Bone marrow (tissue), 2 donors: ENCODE results near the gene BTC.
"Not testable (repeated sequence)": the region's sequence is repeated elsewhere in the genome, so short reads cannot be mapped to it uniquely, and the experiment has no call there.

Source experiments
- DNase-seq, 2 donors: peaks; one replicate each; lab custom pipeline; 2025; lab: John Stamatoyannopoulos, UW

BTC gene, protein sequence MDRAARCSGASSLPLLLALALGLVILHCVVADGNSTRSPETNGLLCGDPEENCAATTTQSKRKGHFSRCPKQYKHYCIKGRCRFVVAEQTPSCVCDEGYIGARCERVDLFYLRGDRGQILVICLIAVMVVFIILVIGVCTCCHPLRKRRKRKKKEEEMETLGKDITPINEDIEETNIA

DNA sequence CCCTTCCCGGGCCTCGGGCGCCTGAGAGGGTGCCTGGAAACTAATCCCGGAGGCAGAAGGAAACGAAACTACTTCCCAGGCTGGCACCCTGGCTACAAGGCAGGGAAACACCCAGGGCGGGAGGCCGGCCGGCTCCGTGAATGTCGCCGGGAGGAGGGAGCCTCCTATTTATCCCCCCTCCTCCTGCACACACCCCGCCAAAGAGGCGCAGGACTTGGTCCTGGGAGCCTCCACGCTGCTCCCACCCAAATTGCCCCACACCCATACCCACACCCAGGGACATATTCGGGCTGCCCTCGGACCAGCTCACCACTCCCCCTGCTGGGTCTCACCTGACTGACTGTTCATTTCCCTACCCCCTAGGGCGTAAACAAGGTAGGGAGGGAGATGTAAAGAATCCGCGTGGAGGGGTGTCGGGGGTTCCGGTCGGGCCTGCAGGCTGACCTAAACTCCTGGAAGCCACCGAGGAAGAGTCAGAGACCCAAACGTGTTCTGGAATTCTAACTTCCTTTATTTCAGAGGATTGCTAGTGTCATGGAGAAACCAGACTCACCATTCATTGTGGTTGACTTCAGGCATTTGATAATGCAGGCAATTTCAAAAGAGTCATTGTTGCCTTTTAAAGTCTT lies at the start of gene BTC:
TSS of gene BTC (minus strand) at position 142 of the 629 bp plus-strand sequence. CDS start 198 bp downstream, outside the sequence.
- DNase-seq = no peak

DNA sequence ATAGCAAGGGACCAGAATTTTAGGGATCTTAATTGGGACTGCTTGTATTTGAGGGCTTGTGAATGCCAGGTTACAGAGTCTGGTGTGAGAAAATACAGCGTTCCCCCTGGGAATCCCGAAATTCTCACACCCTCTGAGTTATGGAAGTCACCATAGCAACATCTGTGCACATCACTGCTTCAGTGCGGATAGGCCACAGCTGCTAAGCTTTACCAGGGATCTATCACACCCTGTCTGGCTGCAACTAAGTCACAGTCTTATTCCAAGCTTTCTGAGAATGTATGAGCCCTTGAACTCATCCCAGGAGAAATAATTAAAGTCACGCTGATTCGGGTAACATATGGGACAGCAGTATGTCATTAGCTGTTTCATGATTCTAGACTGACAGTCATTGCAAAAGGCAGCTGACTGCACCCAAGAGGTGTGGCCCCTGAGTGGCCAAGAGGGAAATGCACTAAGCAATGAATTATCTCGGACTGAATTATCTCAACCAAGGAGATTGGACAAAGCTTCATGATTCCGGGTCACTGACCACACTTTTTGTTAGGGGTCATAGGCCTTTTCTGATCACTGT lies 46.7 kb upstream of the BTC start:
- DNase-seq = no peak

DNA sequence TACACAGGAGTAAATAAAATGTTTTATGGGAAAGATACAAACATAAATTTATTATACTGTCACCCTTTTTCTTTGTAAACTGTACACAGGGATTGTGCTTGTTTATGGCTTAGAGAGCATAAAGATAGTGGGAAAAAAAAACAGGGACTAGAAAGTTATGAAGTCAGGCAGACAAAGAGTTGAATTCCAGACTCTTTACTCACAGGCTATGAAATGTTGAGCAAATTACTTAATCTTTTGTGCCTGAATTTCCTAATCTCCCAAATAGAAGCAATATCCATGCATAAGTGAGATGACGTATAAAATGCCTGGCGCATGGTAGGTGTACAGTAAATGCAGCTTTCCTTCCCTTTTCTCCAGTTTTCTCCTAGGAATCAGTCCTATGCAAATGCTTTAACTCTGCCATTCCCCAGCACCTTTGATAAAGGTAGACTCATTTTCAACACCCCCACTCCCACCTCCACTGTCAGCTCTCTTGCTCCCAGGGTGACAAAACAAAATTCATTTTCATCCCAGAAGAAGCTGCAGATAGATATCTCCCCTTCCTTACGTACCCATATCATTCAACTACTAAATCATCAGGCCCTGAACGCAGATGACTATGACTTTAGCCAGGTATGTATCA lies 44.5 kb upstream of the BTC start:
- no peak for DNase-seq

DNA sequence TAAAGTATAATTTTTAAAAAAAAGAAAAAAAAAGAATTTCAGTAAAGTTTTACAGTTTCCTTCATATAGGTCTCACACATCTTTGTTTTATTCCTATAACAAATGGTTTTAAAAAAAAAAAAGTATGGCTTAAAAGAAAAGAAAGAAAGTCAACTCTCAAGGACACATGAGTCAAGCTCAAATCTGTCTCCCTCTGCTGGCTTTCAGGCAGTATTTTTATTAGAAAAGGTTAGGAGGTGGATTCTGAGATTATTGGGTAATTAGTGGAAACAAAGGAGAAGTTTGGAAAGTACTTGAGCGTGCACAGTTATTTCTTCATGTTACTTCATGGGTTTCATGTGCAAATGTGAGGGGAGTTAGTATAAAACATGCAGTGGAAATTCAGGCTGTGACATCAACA lies 36.6 kb upstream of the BTC start:
- DNase-seq = no peak

DNA sequence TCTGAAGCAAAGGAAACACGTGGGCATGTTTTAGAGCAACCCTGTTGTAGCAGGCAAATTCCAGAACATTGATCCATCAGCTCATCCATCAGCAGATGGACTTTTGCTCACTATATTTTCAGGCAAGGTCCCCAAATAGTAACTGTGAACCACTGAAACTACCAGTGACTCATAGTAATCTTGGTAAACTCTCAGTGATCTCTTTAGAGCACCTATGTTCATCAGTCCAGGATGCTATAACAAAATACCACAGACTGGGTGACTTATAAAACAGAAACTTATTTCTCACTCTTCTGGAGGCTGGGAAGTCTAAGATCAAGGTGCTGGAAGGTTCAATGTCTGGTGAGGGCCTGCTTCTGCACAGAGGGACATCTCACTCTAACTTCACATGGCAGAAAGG lies 28.9 kb upstream of the BTC start:
- DNase-seq = no peak

DNA sequence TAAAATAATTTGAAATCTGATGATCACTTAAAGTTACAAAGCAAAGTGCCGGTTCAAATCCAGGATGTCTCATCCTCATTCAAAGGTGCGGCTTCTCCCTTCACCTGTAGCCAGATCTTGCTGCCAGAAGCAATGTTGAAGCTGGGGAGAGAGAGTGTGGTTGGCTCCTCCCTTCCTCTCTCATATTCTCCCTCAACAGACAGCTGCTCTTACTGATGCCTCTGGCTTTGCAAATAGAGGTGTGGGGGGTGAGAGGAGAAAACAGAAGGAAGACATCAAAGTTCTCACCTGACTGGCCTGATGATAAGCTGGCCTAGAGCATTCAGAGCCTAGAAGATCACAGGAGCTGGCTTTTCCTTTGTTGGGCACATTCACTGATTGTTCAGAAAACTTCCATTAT lies 28.3 kb upstream of the BTC start:
- no peak for DNase-seq

DNA sequence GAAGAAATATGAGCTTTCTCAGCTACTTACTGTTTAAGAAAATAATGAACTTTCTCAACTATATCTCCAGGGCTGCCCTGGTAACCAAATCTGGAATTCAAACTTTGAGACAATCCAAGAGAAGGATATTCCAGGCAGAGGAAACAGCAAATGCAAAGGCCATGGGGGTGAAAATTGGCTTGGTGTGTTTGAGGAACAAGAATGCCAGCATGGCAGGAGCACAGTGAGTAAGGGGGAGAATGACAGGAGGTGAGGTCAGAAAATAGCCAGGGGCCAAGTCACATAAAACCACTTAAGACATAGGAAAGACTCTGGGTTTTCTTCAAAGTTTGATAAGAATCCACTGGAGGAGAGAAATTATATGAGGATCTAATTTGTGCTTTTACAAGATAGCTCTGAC lies 27.2 kb upstream of the BTC start:
- no peak for DNase-seq

DNA sequence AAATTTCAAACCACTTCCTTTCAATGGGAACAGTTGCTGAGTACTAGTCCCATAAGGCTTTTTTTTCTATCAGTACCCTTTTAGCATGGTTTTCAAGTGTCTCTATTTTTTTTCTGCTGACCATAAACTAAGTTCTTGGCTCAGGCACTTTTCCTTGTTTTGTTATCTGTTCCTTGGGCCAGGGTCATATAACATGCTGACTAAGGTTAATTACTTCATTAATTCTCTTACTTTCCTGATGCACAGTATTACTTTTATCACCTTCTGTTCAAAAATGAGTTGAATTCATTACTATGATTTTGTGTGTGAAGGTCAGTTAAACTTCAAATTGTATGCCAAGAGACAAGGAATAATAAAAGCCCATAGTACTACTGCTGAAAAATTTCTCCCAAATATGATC lies 19.7 kb upstream of the BTC start:
- DNase-seq = no peak

DNA sequence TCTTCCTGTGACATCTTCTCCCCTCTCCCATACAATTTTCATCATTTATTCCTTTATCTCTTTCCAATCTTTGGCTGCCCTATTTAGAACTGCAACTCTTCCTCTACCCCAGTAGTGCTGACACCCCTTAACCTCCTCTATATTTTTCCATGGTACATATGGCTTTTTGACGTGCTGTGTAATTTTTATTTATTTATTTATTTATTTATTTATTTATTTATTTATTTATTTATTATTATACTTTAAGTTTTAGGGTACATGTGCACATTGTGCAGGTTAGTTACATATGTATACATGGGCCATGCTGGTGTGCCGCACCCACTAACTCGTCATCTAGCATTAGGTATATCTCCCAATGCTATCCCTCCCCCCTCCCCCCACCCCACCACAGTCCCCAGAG lies 17.7 kb upstream of the BTC start:
- DNase-seq = not testable (repeated sequence)

DNA sequence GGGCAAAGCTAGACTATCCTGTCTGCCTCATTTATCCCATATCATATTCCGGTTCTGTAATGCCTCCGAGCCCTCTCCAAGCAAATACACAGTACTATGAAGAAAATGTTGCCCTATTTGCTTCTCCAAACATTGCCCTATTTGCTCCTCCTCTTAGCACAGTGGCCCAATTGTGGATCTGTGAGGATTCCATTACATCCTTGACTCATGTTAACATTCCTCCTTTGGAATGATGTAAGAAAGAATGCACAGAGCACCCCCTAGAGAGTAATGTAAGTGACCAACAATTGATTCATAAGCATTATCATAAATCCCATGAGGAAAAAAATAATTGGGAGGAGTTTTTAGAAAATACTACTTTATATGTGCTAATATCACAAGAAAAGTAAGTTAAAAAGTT lies 11.3 kb upstream of the BTC start:
- DNase-seq = no peak

DNA sequence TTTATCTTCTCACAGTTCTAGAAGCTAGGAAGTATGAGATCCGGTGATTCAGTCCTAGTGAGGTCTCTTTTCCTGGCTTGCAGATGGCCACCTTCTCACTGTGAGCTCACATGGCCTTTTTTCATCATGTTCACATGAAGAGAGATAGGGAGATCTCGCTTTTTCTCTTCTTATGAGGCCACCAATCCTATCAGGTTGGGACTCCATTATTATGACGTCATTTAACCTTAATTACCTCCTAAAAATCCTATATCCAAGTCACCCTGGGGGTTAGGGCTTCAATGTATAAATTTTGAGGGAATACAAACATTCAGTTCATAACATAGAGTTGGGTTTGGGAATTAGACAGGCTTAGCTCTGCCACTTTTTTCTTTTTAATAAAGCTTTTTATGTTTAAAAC lies 6.0 kb upstream of the BTC start:
- no peak for DNase-seq

DNA sequence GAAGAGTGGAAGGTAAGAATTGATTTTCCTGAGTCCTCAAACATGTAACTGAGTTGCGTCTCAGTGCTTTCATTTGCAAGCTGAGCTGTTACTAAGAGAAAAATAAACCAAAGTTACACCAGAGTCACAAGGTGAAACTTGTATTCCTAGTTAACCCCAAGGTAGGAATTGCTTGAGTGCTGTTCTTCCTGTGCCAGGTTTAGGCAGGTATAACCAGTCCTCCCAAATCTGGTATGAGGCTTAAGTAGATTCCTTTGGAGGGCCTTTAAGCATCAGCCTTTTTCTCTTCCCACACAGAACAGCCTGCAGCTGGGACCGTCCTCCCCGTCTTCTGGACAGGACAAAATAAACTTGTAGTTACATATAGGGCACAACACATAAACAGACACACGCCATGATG lies 2.3 kb upstream of the BTC start:
- DNase-seq = no peak

DNA sequence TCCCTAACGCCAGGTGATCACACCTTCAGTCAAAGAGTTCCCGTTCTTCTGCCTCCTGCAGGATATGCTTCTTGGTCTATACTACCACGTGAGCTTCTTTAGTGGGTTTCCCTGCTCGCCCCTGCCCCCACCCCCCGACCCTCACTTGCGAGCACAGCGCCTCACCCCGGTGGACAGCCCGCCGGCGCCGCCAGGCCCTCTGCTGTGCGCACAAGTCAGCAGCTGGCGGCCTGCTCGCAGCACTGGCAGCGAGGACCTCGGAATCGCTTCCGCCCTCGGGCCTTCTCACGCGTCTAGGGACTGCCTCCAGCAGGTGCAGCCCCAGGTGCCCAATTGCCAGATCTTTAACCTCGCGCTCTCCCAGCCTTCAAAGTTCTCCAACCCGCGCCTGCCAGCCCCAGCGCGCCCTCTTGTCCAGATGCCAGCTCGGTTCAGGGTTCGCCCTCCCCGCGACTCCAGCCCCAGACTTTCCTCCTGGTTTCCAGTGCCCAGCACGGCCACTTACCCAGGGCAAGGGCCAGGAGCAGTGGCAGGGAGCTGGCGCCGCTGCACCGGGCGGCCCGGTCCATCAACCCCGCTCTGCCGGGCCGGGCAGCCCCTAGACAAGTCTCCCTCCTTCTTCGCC lies 454 bp downstream of the BTC start:
- no peak for DNase-seq

DNA sequence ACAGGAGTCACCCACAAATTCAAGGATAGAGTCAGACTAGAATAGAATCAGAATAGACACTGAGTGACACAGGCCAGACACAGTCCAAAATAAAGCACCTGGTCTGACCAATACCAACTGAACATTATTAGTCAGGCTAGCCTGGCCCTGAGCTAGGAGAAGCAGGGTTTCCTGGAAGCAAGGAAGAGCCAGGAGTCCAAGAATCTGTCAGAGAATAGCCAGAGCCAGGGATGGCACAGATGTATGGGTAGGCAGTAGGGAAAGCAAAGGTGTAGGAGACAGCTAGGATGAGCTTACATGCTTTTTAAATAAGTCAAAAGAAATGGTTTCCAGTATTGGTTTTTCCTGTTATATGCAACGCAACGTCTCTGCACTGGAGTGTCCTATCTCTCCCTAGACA lies 3.7 kb downstream of the BTC start:
- no peak for DNase-seq

DNA sequence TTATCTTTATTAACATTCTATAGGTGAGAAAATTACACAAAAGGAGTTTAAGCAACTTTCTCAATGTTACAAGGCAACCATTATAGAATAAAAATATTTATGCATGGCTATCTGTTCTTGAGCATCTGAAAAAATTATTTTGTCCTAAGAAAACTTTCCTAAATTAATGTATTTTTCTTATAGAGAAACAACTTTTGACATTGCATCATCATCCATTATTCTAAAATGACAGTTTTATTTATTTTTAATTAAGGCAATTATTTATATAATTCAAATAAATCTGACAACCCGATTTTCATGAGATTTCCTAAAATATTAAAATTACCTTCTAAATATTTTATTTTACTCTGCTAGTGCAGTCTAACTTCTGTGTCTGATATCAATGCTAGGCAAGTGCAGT lies 4.8 kb downstream of the BTC start:
- DNase-seq = no peak

DNA sequence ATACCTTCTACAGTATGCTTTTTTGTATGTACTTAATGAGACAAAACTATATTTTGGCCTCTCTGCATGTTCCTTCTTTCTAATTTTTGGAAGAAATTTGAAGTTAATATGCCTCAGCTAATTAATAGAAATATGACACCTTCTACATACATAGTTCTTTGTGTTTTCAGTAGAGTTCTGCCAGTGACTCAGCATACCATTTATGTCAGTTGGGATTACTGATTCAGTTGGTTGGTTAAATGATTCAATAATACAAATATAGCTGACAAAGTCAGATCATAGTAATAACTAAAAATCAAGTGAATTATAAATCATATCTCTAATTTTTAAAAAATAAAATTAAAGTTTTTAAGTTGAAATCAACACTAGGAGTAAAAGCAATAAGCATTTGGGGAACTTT lies 16.8 kb downstream of the BTC start:
- DNase-seq = no peak

DNA sequence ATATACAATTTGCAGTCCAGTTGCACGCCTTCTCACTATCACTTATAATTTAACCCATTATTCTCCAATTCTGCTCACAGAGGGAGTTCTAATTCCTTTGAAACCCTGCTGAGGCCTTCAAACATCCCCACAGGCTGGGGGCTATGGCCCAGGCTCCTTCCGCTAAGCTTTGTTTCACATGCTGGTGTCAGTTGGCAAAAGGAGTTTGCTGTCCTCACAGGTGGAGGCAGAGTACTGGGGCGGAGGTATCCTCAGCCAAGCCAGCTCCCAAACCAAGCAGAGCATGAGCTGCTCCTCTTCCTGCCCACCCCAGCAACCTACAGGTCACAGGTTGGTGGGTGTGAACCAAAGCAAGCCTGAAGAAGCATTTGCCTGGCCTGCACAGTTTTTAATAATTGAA lies 21.5 kb downstream of the BTC start:
- DNase-seq = no peak

DNA sequence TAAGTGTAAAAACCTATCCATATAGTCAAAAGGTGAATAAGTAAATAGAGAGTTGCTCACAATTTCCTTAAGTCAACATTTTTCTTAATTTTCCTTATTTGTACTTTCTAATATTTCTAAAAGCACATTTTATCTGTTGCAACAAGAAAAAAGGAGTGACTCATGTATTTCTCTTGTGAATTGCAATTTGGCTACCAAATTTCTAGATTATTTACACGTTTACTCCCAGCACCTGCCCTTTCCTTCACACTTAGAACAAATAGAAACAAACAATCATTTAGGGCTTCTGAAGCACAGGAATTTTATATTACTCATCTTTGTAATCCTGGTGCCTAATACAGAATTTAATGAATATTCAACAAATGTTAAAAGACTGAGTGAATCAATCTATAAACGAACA lies 22.2 kb downstream of the BTC start:
- DNase-seq = no peak

DNA sequence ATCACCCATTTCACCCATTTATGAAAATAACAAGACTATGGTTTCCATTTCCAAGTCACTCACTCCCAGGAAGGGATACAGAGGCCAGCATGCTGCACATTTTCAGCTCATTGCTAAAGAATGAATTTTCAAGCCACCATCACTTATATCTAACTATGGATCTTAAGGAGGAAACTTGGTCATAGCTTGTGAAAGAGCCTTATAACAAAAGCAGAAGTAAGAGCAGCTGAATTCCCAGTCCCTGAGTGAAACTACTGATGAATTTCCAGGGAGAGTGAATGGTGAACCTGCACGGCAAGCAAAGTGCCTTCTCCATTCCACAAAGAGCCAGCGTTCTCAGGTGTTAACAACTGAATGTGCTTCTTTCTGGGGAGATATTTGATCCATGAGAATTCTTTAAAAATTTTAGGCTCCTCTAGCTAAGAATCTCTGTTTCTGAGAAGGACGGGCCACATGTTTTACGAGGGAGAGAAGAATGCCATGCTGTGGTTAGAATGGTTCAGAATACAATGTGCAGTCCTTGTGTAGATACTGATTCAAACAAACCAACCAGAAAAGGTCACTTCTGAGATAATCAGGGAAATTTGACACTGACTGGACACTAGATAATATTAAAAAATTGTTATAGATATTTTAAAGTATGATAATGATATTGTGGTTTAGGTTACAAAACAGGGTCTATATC lies 24.0 kb downstream of the BTC start:
- no peak for DNase-seq

DNA sequence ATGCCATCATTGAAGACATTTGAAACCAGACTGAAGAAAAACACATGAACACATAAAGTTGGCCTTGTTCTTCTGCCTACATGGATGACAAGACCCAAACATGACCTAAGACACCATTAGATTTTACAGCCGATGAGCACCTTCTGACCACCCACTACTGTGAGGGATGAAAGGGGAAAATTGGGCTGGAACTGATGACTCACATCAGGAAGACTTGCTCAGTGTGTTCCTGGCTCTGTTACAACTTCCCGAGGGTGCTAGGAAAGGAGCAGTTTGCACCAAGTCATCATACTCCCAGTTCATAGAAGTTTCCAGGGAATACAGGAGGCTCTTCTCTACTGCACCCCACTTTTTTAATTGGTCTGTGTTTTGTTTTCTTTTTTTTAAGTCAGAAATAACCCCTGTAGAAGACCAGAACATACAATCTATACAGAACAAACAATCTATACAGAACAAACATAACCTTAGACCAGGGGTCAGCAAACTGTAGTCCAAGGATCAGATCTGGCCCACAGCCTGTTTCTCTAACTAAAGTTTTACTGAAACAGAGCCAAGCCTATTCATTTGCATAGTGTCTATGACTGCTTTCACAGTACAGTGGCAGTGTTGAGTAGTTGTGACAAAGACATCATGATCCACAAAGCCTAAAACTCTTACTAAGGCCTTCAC lies 25.3 kb downstream of the BTC start:
- no peak for DNase-seq

DNA sequence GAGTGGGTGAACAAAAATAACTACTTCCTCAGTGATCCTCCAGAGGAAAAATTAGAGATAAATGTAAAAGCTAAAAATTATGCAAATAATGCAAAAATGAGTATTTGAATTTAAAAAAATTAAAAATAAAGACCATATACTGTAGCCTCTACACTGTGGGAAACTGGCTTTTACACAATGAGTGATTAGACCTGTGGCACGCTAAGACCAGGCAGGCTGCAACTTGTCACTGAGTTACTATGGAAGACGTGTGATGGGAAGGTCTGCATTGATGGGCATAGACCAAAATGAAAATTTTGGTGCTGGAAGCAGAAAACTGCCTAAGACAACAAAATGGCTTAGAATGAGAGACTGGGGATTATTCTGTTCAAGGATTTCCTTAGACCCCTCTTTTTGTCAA lies 30.2 kb downstream of the BTC start:
- no peak for DNase-seq

DNA sequence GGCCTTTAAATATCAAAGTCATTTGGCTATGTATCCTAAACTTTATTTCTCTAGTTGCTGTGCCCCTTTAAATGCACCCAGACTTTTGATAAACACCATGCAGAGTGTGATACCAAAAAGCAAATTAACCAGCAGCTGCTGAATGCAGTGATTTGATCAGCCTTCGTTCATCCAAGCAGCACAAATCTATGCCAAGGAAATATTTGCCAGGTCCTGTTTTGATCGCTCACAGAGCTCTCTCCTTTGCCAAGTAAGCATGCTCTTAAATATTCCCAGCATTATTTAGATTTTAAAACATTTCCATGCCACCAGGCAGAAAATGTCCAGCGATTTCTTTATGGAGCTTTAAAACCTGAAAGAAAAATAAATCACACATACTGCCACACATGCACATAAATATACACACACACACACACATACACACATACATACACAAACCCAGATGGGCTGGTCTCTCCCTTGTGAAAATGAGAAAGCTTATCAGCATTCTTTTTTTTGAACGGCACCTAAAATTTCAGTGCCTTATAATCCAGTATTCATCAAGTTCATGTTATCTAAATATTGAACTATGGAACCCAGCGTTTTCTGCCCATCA lies 35.7 kb downstream of the BTC start:
- no peak for DNase-seq
